HEK293 (cell line): Measurements from ENCODE around the gene ZSCAN31.

ENCODE experiments used
- BCL11A ChIP-seq: fragments of 450-650 bp; formaldehyde crosslinking; IDR thresholded peaks from 2 replicates; pipeline ENCODE4 v1.5.1; 2016; ENCODE audit warnings: low read depth, missing biosample characterization, missing genetic modification characterization
- GFI1B ChIP-seq: fragments of 450-650 bp; formaldehyde crosslinking; IDR thresholded peaks from 2 replicates; pipeline ENCODE4 v1.5.1; 2016; ENCODE audit warnings: missing biosample characterization, missing genetic modification characterization
- GLI2 ChIP-seq: fragments of 450-650 bp; formaldehyde crosslinking; IDR thresholded peaks from 2 replicates; pipeline ENCODE4; 2017; ENCODE audit warnings: missing biosample characterization, missing genetic modification characterization, low read depth, borderline replicate concordance
- KLF9 ChIP-seq: fragments of 450-650 bp; formaldehyde crosslinking; IDR thresholded peaks from 2 replicates; pipeline ENCODE4 v1.5.1; 2016; ENCODE audit warnings: missing biosample characterization, missing genetic modification characterization, low read depth
- TRIM28 ChIP-seq: IDR thresholded peaks from 2 replicates; pipeline ENCODE4 v1.6.1; 2011; ENCODE audit warnings: low read length, control low read depth, borderline replicate concordance
- YY1 ChIP-seq: fragments of 450-650 bp; formaldehyde crosslinking; IDR thresholded peaks from 2 replicates; pipeline ENCODE4 v1.5.1; 2018; ENCODE audit warnings: missing biosample characterization, missing genetic modification characterization
- YY2 ChIP-seq: fragments of 450-650 bp; formaldehyde crosslinking; IDR thresholded peaks from 2 replicates; pipeline ENCODE4 v1.5.1; 2016; ENCODE audit warnings: missing biosample characterization, missing genetic modification characterization
- ZBTB20 ChIP-seq: fragments of 450-650 bp; formaldehyde crosslinking; IDR thresholded peaks from 2 replicates; pipeline ENCODE4 v1.5.1; 2016; ENCODE audit warnings: missing biosample characterization, missing genetic modification characterization
- ZNF133 ChIP-seq: fragments of 450-650 bp; formaldehyde crosslinking; IDR thresholded peaks from 2 replicates; pipeline ENCODE4 v1.5.1; 2016; ENCODE audit warnings: missing biosample characterization, missing genetic modification characterization
- ZNF140 ChIP-seq: fragments of 450-650 bp; formaldehyde crosslinking; IDR thresholded peaks from 2 replicates; pipeline ENCODE4 v1.5.1; 2016; ENCODE audit warnings: missing biosample characterization, missing genetic modification characterization
- ZNF157 ChIP-seq: fragments of 450-650 bp; formaldehyde crosslinking; IDR thresholded peaks from 2 replicates; pipeline ENCODE4 v1.5.1; 2016; ENCODE audit warnings: missing biosample characterization, missing genetic modification characterization
- ZNF16 ChIP-seq: fragments of 450-650 bp; formaldehyde crosslinking; IDR thresholded peaks from 2 replicates; pipeline ENCODE4 v1.5.1; 2016; ENCODE audit warnings: low read depth, missing biosample characterization, missing genetic modification characterization
- ZNF202 ChIP-seq: fragments of 450-650 bp; formaldehyde crosslinking; IDR thresholded peaks from 2 replicates; pipeline ENCODE4 v1.5.1; 2016; ENCODE audit warnings: missing biosample characterization, missing genetic modification characterization, borderline replicate concordance
- ZNF24 ChIP-seq: fragments of 450-650 bp; formaldehyde crosslinking; IDR thresholded peaks from 2 replicates; pipeline ENCODE4 v1.5.1; 2016; ENCODE audit warnings: missing biosample characterization, missing genetic modification characterization
- ZNF292 ChIP-seq: fragments of 450-650 bp; formaldehyde crosslinking; IDR thresholded peaks from 2 replicates; pipeline ENCODE4 v1.5.1; 2016; ENCODE audit warnings: low read depth, missing biosample characterization, missing genetic modification characterization, borderline replicate concordance
- ZNF311 ChIP-seq: fragments of 450-650 bp; formaldehyde crosslinking; IDR thresholded peaks from 2 replicates; pipeline ENCODE4 v1.5.1; 2017; ENCODE audit warnings: missing biosample characterization, missing genetic modification characterization, borderline replicate concordance
- ZNF404 ChIP-seq: fragments of 450-650 bp; formaldehyde crosslinking; IDR thresholded peaks from 2 replicates; pipeline ENCODE4 v1.5.1; 2017; ENCODE audit warnings: missing biosample characterization, missing genetic modification characterization
- ZNF426 ChIP-seq: fragments of 450-650 bp; formaldehyde crosslinking; IDR thresholded peaks from 2 replicates; pipeline ENCODE4 v1.5.1; 2017; ENCODE audit warnings: missing biosample characterization, missing genetic modification characterization, mild to moderate bottlenecking, inconsistent platforms, moderate library complexity
- ZNF473 ChIP-seq: fragments of 450-650 bp; formaldehyde crosslinking; IDR thresholded peaks from 2 replicates; pipeline ENCODE4 v1.5.1; 2017; ENCODE audit warnings: missing biosample characterization, missing genetic modification characterization
- ZNF501 ChIP-seq: fragments of 450-650 bp; formaldehyde crosslinking; IDR thresholded peaks from 2 replicates; pipeline ENCODE4 v1.5.1; 2016; ENCODE audit warnings: missing biosample characterization, missing genetic modification characterization
- ZNF585B ChIP-seq: fragments of 450-650 bp; formaldehyde crosslinking; IDR thresholded peaks from 2 replicates; pipeline ENCODE4 v1.5.1; 2016; ENCODE audit warnings: missing biosample characterization, missing genetic modification characterization
- ZNF654 ChIP-seq: fragments of 450-650 bp; formaldehyde crosslinking; IDR thresholded peaks from 2 replicates; pipeline ENCODE4 v1.5.1; 2016; ENCODE audit warnings: low read depth, missing biosample characterization, missing genetic modification characterization
- ZNF664 ChIP-seq: fragments of 450-650 bp; formaldehyde crosslinking; IDR thresholded peaks from 2 replicates; pipeline ENCODE4 v1.5.1; 2016; ENCODE audit warnings: missing biosample characterization, missing genetic modification characterization
- ZNF777 ChIP-seq: fragments of 450-650 bp; formaldehyde crosslinking; IDR thresholded peaks from 2 replicates; pipeline ENCODE4 v1.5.1; 2017; ENCODE audit warnings: missing biosample characterization, missing genetic modification characterization, borderline replicate concordance
- ZNF792 ChIP-seq: fragments of 450-650 bp; formaldehyde crosslinking; IDR thresholded peaks from 2 replicates; pipeline ENCODE4 v1.5.1; 2016; ENCODE audit warnings: missing biosample characterization, missing genetic modification characterization
- ZSCAN30 ChIP-seq: fragments of 450-650 bp; IDR thresholded peaks from 2 replicates; pipeline ENCODE4 v1.5.1; 2018; ENCODE audit warnings: missing biosample characterization, mild to moderate bottlenecking, missing genetic modification characterization, moderate library complexity
- TF ChIP-seq, protein P1 (sequence below): fragments of 450-650 bp; formaldehyde crosslinking; IDR thresholded peaks from 2 replicates; pipeline ENCODE4 v1.5.1; 2016; ENCODE audit warnings: missing biosample characterization, missing genetic modification characterization
- TF ChIP-seq, protein P2 (sequence below): fragments of 450-650 bp; formaldehyde crosslinking; optimal IDR thresholded peaks from 2 replicates; pipeline ENCODE3; 2016; ENCODE audit warnings: missing biosample characterization, mild to moderate bottlenecking, missing genetic modification characterization
- TF ChIP-seq, protein P3 (sequence below): fragments of 450-650 bp; formaldehyde crosslinking; IDR thresholded peaks from 2 replicates; pipeline ENCODE4 v1.5.1; 2016; ENCODE audit warnings: missing biosample characterization, missing genetic modification characterization
- TF ChIP-seq, protein P4 (sequence below): fragments of 450-650 bp; formaldehyde crosslinking; IDR thresholded peaks from 2 replicates; pipeline ENCODE4 v1.5.1; 2016; ENCODE audit warnings: missing biosample characterization, missing genetic modification characterization

The ZSCAN31 gene

DNA sequence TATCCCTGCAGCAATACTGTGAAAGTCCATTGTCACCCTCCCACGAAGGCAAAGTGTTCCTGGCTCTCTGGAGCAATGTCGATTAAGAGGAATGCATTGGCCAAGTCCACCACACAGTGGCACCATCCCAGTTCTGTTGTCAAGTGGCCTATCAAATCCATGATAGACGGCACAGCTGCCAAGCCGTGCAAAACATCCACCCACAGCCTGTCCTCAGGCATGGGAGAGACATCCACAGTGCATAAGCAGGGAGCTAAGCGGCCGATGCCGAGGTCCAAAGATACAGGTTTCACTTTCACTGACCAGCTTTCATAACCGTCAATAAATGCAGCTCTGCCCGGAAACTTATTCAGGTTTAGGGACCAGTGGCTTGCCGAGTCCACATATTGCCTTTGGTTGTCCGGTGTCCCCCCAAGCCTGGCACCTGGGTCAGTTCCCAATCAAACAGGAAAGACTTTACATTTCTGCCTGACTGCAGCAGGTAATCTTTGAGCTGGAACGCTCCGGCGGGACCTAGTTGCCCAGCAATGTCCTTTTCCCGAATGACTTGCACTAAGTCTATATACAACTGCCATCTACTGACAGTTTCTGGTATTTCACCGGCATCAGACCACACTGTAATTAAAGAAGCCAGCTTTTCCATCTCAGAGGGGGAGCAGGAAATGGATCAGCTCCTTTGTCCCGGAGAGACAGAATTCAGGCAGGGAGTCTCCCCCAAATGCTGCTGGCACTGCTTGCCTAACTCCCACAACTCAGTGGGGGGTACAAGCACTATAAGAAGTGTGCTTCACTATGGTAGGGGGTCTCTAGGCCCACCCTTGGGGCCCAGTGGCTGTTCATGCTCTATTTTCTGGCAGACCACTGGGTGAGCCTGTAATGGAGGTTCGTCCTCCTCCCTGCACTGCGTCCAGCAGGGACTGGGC, 20.1 kb upstream of the ZSCAN31 start (continued):
- TF ChIP-seq, protein P1, sequence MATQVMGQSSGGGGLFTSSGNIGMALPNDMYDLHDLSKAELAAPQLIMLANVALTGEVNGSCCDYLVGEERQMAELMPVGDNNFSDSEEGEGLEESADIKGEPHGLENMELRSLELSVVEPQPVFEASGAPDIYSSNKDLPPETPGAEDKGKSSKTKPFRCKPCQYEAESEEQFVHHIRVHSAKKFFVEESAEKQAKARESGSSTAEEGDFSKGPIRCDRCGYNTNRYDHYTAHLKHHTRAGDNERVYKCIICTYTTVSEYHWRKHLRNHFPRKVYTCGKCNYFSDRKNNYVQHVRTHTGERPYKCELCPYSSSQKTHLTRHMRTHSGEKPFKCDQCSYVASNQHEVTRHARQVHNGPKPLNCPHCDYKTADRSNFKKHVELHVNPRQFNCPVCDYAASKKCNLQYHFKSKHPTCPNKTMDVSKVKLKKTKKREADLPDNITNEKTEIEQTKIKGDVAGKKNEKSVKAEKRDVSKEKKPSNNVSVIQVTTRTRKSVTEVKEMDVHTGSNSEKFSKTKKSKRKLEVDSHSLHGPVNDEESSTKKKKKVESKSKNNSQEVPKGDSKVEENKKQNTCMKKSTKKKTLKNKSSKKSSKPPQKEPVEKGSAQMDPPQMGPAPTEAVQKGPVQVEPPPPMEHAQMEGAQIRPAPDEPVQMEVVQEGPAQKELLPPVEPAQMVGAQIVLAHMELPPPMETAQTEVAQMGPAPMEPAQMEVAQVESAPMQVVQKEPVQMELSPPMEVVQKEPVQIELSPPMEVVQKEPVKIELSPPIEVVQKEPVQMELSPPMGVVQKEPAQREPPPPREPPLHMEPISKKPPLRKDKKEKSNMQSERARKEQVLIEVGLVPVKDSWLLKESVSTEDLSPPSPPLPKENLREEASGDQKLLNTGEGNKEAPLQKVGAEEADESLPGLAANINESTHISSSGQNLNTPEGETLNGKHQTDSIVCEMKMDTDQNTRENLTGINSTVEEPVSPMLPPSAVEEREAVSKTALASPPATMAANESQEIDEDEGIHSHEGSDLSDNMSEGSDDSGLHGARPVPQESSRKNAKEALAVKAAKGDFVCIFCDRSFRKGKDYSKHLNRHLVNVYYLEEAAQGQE (tag by site-specific recombination): peak; percentile 46; the same call in 1 of the 2 replicates
- peak; percentile 67; the same call in 1 of the 2 replicates for TF ChIP-seq ZNF501 (tag by site-specific recombination)
- TF ChIP-seq ZNF777 (tag by site-specific recombination): no peak
- peak; percentile 35; the same call in 1 of the 2 replicates for TF ChIP-seq TRIM28
- no peak for TF ChIP-seq ZNF664 (tag by site-specific recombination)
- no peak for TF ChIP-seq ZNF24
- TF ChIP-seq, protein P2, sequence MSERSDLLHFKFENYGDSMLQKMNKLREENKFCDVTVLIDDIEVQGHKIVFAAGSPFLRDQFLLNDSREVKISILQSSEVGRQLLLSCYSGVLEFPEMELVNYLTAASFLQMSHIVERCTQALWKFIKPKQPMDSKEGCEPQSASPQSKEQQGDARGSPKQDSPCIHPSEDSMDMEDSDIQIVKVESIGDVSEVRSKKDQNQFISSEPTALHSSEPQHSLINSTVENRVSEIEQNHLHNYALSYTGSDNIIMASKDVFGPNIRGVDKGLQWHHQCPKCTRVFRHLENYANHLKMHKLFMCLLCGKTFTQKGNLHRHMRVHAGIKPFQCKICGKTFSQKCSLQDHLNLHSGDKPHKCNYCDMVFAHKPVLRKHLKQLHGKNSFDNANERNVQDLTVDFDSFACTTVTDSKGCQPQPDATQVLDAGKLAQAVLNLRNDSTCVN (tag by site-specific recombination): no peak
- TF ChIP-seq ZNF292 (tag by site-specific recombination): no peak
- TF ChIP-seq ZNF792: no peak
- TF ChIP-seq ZNF473 (tag by site-specific recombination): no peak
- peak; percentile 50; the same call in 1 of the 2 replicates for TF ChIP-seq ZSCAN30 (tag by site-specific recombination)
- TF ChIP-seq ZNF157: no peak
- TF ChIP-seq ZNF654 (tag by site-specific recombination): peak; percentile 97
- TF ChIP-seq ZNF140 (tag by site-specific recombination): no peak
- TF ChIP-seq, protein P3, sequence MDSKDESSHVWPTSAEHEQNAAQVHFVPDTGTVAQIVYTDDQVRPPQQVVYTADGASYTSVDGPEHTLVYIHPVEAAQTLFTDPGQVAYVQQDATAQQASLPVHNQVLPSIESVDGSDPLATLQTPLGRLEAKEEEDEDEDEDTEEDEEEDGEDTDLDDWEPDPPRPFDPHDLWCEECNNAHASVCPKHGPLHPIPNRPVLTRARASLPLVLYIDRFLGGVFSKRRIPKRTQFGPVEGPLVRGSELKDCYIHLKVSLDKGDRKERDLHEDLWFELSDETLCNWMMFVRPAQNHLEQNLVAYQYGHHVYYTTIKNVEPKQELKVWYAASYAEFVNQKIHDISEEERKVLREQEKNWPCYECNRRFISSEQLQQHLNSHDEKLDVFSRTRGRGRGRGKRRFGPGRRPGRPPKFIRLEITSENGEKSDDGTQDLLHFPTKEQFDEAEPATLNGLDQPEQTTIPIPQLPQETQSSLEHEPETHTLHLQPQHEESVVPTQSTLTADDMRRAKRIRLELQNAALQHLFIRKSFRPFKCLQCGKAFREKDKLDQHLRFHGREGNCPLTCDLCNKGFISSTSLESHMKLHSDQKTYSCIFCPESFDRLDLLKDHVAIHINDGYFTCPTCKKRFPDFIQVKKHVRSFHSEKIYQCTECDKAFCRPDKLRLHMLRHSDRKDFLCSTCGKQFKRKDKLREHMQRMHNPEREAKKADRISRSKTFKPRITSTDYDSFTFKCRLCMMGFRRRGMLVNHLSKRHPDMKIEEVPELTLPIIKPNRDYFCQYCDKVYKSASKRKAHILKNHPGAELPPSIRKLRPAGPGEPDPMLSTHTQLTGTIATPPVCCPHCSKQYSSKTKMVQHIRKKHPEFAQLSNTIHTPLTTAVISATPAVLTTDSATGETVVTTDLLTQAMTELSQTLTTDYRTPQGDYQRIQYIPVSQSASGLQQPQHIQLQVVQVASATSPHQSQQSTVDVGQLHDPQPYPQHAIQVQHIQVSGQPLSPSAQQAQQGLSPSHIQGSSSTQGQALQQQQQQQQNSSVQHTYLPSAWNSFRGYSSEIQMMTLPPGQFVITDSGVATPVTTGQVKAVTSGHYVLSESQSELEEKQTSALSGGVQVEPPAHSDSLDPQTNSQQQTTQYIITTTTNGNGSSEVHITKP (tag by site-specific recombination): peak; percentile 52
- TF ChIP-seq ZNF133: no peak
- no peak for TF ChIP-seq GFI1B (tag by site-specific recombination)
- no peak for TF ChIP-seq YY1
- no peak for TF ChIP-seq ZNF426 (tag by site-specific recombination)
- no peak for TF ChIP-seq GLI2
- TF ChIP-seq KLF9 (tag by site-specific recombination): no peak
- no peak for TF ChIP-seq YY2
- TF ChIP-seq, protein P4, sequence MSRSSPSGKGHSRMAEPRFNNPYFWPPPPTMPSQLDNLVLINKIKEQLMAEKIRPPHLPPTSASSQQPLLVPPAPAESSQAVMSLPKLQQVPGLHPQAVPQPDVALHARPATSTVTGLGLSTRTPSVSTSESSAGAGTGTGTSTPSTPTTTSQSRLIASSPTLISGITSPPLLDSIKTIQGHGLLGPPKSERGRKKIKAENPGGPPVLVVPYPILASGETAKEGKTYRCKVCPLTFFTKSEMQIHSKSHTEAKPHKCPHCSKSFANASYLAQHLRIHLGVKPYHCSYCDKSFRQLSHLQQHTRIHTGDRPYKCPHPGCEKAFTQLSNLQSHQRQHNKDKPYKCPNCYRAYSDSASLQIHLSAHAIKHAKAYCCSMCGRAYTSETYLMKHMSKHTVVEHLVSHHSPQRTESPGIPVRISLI (tag by site-specific recombination): no peak
- TF ChIP-seq ZNF585B: no peak
- TF ChIP-seq ZNF311: no peak
- TF ChIP-seq ZNF404 (tag by site-specific recombination): no peak
- TF ChIP-seq ZNF202 (tag by site-specific recombination): no peak
- no peak for TF ChIP-seq ZNF16 (tag by site-specific recombination)
- peak; percentile 63 for TF ChIP-seq ZBTB20
- no peak for TF ChIP-seq BCL11A (tag by site-specific recombination)
